ENCODE data around the gene AUTS2.

Gene AUTS2

DNA sequence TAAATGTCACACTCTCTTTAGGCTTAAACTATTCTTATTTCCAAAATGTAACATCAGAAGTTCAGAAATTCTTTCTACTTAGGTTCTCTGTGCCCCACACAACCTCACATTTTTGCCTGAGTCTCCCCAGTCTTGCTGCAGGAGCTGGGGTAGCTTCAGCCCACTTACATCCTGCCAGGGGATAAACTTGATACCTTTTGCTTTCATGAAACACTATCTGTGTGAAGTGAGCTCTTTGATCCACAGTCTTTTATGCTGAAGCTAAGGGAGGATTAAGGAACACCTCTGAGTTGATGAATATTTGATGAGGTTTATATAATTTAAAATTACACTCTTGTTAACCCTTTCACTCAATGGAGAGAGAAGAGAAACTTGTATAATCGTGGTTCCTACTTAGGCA lies 341.0 kb downstream of the AUTS2 start:
- DNase-seq (ENCODE audit: low read depth in 2 of 2) = no peak

DNA sequence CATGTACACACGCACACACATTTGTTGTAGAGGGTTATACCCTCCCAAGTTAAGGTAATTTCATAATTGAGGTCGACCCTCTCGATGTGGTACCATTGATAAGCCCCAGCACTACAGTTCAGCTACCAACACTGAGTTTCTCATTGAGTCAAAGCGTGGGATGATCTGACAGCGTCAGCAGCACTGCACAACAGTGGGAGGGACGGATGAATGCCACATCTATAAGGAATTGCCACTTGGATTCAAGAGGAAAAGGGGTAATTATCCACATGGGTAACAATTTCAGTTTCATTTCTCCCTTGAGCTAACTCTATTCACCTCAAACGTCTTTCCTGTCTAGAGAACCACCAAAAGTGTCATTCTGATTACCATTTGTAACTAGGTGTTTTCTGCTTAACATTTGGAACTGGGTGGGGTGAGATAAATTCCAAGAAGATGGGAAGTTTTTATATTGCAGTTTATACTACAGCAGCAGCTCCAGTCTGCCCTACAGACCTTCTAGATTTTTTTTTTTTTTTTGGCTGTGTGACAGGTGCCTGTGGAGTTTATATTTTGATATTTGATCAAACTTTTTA lies 342.9 kb downstream of the AUTS2 start:
- DNase-seq (ENCODE audit: low read depth in 2 of 2) = no peak

DNA sequence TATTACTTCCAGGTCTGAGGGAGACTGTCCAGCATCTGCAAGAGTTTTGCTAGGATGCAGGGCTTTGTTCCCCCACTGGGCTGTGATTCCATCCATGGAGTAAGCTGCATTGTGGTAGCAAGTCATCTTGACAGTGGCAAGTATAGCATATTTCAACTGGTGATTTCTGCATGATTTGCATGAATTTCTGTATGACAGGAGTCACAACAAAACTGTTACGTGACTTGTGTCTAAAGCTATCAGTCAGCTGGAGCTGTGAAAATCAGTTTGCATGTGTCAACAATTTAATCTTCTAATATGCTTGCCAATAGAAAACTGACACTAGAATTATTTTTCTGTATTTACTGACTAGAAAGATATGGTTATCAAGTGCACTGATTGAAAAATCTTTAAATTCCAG lies 344.3 kb downstream of the AUTS2 start:
- DNase-seq (ENCODE audit: low read depth in 2 of 2) = no peak

DNA sequence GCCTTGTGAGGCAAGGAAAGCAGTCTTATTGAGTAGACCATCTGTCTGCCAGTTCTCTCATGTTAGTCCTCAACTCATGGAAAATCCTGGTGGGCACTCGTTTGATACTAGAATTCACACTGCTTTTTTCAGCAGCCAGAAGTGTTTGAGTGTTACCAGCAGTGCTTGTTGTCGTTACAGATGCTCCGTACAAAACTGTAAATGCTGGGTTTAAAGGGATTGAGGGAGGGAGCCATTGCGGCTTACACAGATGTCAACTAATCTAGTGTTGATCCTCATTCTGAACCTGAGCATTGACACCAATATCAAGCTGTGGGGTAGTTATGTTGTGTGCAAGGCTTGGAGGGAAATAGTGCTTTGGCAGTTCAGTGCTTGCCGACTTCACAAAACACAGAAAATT lies 348.6 kb downstream of the AUTS2 start:
- DNase-seq (ENCODE audit: low read depth in 2 of 2) = no peak

DNA sequence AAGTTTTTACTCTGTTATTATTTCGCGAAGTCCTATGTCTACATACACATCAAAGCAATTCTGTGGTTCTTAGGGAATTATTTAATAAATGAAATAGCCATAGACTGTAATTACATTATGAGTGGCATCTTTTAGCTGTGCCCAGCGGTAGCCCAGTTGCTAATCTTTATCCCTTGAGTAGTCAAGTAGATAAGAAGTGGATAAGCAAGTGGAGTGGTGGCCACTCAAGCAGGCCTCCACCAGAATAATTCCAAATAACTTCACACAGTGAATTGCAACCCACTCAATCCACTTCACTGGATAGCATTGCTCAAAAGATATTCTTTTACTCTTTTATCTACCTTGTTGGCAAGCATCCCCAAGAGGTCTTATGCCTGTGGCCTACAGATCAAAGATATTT lies 349.7 kb downstream of the AUTS2 start:
- DNase-seq (ENCODE audit: low read depth in 2 of 2) = no peak

DNA sequence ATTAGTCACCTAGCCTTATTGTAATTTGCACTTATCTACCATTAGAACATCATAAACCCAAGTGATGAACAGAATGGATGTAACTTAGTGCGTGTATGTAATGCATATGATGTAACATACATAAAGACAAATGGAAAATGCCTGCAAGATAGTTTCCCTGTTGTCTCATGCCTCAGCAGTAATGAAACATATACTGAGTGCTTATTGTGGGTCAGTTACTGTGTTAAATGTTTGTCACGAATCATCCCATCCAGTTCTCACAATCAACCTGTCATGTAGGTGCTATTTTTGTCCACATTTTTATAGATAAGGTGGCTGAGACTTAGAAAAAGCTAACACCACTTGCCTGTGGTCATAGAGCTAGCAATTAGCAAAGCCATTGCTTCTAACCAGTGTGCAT lies 350.8 kb downstream of the AUTS2 start:
- no peak for DNase-seq (ENCODE audit: low read depth in 2 of 2)

DNA sequence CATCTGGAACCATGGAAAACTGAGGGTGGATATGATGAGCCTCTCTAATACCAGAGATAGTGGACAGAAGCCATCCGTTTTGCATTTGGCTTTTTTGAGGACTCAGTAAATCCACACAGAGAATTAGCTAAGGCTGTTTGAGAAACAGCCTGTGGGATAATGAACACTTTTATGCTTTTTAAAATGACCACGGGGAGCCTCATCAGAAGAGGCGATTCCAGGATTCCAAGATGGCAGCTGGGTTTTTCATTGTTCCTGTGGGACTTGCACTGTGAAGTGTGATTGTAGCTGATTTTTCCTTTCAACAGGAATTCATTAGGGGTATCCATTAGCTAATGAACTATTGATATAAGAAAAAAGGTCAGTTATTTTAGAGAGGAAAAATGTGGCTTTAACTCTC lies 353.2 kb downstream of the AUTS2 start:
- no peak for DNase-seq (ENCODE audit: low read depth in 2 of 2)

DNA sequence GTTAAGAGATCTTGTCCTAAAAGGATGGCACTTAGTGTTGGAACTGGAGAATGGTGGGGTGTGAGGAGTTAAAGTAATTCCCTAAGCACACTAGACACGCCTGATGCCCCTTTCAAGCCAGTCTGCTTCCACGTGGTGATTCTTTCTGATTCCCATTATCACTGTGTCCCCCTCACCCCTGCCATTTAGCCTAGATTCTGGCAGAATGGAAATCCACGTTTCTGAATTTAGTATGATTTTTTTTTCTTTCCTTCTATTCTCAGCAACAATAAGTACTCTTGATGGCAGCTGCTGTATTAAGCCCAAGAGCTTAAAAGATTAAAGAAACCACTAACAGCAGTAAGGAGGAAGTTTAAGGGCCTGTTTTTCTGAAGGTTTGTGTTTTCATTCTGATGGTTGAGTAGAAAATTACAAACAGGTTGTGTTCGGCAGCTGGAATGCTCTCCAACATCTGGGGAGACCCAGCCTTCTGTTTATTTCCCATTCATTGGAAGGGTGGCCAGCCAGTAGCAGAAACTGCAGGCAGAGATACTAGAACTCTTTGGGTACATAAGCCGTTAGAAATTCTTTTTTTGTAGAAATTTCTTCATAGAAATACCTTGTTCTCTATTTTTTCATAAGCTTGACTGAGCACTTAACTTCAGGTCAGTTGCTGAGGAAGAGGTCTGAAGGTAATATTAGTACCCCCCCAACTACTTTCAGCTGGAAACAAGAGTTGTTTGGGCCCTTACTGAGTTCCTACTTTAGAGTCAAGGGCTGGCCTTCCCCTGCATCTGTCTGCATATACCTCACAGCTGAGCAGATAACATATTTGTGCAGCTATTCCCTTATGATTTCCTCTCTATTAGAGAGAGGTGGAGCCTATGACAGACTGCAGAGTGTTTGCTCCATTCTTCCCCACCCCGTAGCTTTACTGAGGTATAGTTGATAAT lies 355.1 kb downstream of the AUTS2 start:
- DNase-seq (ENCODE audit: low read depth in 2 of 2) = no peak

DNA sequence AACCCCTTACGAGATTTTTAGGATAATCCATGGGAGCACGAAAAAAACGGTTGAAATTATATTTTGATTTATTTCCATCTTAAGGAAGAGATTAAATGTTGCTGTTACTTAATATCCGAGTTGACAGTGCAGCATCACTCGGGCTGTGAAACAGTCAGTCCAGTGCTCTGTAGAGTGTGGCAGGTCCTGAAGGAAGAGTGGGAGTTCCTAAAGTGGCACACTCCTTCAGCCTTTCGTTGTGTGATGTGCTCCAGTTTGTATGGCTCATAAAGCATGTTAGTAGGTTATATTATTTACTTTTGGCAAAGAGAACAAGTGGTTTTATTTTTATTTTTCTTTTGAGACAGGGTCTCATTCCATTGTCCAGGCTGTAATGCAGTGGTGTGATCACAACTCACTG lies 358.3 kb downstream of the AUTS2 start:
- no peak for DNase-seq (ENCODE audit: low read depth in 2 of 2)

DNA sequence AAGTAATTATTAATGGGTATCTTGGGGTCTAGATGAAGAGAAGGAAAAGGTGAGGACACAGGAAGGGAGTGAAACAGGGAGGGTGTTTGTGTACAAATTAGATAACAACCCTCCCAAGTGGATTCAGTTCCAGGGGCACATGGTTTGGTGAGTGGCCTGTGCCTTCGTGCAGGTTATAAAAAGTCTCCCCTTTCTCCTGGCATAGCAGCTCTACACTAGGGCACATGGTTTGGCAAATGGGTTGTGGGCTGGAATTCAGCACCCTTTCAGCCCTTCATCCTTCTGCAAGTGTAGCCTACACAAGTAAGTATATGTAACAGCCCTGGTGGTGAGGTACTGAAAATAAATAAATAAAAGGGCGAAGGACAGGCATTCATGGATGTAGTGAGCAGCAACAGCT lies 359.4 kb downstream of the AUTS2 start:
- no peak for DNase-seq (ENCODE audit: low read depth in 2 of 2)

DNA sequence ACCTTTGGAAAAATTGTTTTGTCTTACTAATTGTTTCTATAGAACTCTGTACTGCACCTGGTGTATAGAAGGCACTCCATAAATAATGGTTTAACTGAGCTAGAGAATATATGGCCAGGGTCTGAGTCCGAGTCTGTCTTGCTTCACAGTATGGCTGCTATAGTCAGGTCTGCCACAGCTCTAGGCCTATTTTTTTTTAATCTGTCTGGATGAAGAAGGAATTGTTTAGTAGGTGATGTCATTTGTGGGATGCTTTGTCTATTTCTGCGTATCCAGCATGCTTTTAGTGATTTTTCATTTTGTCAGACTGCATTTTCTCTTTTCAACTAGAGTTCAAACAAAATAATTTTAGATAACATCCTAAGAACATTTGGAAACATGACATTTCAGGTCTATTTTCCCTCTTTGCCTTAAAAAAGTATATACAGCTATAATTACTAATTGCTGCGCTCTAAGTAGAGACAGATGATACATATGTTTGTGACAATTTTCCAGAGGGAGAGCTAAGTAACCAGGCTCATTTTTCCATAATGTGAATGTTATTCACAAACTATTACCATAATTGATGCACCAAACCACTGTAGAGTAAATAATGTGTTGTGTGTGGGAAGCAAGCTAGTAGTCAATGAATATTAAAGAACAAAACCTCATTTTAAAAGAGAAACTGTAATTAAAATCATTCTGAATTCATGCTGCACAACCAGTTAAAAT lies 361.7 kb downstream of the AUTS2 start:
- DNase-seq (ENCODE audit: low read depth in 2 of 2) = no peak

DNA sequence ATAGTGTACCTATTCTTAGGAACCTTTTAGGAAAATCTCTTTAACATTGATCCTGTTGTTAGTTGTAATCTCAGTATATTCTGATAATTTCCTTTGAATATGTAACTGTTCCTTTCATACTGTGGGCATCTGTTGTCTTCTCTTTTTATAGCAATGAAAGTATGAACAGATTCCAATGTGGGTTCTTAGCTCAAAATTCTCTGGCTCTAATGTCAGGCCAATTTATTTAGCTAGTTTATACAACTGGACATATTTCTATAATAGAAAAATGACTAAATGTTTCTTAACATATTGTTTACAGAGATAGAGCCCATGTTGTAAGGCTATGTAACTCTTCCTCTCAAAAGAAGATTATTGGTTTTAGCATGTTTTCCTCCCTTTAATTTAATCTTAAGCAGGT lies 363.2 kb downstream of the AUTS2 start:
- no peak for DNase-seq (ENCODE audit: low read depth in 2 of 2)

DNA sequence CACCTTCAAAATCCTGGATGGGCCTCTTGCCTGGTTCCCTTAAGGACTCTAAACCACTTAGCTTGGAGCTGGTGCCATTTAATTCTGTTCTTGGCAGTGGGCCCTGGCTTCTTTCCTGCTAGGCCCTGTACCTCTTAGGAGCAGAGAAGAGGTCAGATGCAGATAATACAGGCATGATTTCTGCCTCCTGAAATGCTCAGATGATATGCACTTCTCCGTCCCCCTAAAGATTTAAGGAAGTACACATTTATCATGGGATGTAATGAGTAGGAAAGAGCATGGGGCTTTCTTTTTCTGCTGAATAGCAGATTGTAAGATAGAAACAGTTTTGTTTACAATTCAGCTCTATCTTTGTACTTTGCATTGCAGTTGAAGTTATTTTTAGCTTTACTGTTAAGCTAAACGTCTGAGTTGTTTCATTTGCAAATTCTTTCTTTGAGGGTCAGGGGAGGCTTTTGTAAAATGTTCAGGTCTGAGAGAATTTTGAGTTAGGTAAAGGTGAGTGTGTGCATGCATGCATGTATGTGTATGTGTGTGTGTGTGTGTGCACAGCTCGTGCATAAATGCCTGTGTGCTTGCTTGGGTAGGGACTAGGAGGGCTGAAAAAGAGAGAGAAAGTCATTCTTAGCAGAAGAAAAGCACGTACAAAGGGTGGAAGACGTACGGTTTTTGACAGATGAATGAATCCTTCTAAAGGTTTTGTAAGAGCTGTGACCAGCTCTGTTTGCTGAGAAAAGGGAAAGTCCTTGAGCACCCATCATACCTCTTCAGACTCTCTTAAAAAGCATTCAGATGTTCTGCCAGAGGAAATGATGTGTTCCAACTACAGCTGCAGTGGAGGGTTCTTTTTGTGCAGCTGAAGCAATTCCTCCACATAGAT lies 364.2 kb downstream of the AUTS2 start:
- DNase-seq (ENCODE audit: low read depth in 2 of 2) = no peak

DNA sequence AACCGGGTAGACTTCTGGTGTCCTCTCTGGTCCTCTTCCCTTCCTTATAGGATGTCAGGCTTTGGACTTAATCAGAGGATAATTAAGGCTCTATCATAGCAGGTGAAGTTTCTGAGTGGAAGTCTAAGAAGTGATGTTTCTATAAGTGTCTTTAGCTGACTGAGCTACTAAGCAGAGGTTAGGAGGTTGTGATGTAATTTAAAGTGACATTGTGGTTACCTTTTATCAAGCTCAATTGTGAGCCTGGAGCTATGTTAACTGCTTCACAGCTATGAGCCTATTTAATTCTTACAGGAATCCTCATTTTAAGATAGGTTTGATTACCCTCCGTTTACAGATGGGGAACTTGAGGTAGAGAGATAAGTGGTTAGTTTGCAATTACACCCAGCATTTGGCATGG lies 365.1 kb downstream of the AUTS2 start:
- DNase-seq (ENCODE audit: low read depth in 2 of 2) = no peak

DNA sequence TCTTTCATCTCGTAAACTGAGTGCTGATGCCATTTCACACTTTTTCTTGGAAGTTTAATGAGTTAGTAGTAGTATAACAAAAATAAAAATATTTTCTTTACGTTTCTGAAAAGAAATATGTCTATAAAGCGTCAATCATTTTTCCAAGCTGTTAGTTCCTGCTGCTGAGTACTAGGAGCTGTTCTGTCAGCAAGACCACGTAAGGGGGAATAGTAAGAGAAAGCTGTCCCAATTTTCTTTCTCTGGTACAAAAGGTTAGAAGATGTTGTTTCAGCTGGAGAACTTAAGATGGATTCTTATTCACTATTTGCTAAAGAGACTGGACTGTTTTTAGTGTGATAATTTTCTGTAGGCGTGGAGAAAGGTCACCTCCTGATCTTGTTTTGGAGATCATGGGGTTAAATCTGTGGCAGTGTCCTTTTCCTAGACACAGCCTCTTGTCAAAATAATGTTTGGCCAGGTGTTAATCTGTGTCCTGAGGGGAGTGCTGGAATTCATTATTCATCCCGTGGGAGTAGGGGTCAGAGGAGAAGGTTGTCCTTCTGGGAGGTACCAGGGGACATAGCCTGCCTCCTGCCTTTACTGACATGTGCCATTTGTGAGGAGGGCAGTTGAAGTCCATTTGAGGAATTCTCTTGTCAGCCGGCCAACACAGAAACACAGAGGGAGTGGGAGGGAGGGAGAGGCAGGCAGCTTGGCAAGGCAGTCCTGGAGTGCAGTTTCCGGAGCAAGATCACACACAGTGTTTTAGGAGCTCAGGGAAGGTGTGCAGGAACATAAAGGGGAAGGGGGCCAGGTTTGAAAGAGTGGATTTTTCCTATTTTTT lies 368.7 kb downstream of the AUTS2 start:
- DNase-seq (ENCODE audit: low read depth in 2 of 2) = no peak

DNA sequence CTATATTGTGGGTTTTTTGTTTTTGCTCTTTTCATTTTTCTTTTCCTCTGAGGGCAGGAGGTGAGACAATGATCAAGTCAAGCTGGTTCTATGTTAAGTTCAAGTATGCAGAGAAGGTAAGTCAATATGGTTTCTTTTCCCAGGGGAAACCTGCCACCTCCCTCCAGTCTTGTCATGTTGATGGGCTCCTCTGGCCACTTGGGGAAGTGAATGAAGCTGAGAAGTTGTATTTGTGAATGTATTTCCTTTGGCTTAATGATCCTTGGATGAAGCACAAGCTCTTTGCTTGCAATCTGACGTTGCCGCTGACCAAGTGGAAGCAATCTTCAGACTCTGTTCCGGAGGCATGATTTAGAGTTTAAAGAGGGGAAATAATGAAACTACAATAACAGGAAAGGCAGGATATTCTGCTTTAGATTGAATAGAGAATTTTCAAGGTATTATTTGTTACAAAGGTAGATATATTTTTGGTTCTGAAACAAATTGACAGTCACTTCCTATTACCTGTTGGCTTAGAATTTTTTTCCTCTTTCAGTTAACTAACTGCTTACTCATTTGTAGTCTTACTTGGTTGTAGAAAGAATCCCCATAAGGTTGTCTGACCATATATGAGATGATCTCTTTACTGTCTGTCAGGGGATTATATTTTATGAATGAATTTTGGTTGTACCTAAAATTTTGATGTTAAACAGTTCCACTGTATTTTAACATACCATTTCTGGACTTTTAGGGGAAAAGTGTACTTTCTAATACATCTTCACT lies 369.6 kb downstream of the AUTS2 start:
- DNase-seq (ENCODE audit: low read depth in 2 of 2) = no peak

DNA sequence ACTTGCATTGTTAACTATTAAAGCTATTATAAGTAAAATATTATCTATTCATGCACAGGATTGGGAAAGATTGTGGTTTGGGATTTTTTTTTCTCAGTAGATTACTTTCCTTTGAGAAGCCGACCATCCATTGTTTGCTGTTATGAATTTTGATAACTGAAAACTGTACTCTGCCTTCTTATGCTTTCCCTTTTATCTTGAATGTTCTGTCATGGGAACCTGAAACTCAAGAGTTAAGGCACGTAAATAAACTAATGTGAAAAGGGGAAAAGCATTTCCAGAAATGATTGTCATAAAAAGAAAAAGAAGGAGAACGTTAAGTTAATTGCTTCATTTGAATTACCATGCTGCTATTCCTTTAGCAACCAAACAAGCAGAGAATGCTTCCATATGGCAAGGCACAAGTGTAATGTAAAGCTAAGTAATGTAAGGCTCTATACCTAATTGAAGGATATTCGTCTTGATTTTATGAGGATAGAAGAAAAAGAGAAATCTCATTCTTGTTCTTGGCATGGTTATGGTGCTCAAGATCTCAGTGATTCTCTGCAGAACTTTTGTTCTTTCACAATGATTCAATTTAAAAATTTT lies 370.8 kb downstream of the AUTS2 start:
- DNase-seq (ENCODE audit: low read depth in 2 of 2) = no peak

DNA sequence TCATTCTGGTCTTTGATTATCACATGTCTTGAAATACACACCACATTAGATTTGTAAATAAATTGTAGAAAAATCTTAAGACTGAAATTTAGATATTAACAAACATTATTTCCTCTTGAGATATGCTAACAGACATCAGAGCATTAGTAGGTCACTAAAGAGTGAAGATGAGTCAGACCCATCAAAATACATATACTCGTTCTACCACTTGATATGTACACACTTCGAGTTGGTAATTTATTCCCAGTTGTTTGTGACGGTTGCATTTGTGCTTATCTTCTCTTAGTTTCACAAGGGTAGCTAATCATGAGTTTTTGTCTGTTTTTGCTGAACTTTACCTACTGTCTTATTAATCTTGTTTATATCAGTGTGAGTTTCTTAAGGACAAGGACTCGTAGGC lies 383.4 kb downstream of the AUTS2 start:
- no peak for DNase-seq (ENCODE audit: low read depth in 2 of 2)

DNA sequence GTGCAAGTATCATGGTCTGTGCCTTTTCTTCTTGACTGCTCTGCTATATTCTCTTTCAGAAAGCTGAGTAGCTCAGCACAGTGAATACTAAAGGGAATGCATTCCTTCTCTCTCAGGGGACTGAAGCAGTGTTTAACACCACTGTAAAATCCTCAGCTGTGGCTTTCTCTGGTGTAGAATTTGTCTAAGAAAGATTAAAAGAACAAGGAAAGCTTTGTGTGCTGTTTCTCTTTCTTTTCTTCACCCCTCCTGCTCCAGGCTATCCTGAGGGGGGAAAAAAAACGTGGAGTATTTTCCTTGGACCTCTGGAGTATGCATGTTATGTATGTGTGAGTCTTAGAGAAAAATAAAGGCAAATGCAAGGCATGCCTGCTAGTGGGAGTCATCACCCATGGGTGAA lies 383.9 kb downstream of the AUTS2 start:
- no peak for DNase-seq (ENCODE audit: low read depth in 2 of 2)

DNA sequence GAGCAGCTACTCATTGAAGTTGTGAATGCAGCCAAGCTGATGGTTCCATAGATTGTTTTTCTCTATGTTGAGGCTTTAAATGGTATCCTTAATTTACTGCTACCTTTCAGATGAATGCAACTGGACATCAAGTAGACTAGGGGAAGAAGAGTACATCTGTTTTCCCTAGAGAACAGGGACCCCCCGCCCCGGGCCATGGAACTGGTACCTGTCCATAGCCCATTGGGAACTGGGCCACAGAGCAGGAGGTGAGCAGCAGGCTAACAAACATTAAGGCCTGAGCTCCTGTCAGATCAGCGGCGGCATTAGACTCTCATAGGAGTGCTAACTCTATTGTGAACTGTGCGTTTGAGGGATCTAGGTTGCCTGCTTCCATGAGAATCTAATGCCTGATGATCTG lies 391.3 kb downstream of the AUTS2 start:
- no peak for DNase-seq (ENCODE audit: low read depth in 2 of 2)

Data from stimulated activated CD8-positive, alpha-beta memory T cell treated with anti-CD3 and anti-CD28 coated beads, Interleukin-2, amount 100 ng/mL, for 1 hour (primary cell).